Mucosa of rectum (tissue), 2 donors: Measurements from ENCODE around the gene GJB6.

Experiments used
- H3K27ac ChIP-seq, 2 donors: one replicate each; pipeline ENCODE4 v1.7.0; 2013; ENCODE audit warnings: inconsistent platforms in 2 of 2, low read depth in 2 of 2, low read length in 2 of 2
- H3K27me3 ChIP-seq, 2 donors: one replicate each; pipeline ENCODE4 v1.7.0; 2013; ENCODE audit warnings: low read length in 2 of 2; ENCODE audit not compliant: control insufficient read depth in 2 of 2, insufficient read depth in 2 of 2
- H3K36me3 ChIP-seq, 2 donors: one replicate each; pipeline ENCODE4 v1.7.0; 2013; ENCODE audit warnings: low read length in 2 of 2; ENCODE audit not compliant: control insufficient read depth in 2 of 2, insufficient read depth in 2 of 2
- H3K4me1 ChIP-seq, 2 donors: one replicate each; pipeline ENCODE4 v1.7.0; 2013; ENCODE audit warnings: low read length in 2 of 2, mild to moderate bottlenecking in 1 of 2; ENCODE audit not compliant: control insufficient read depth in 2 of 2, insufficient read depth in 2 of 2
- H3K4me3 ChIP-seq, 2 donors: one replicate each; pipeline ENCODE4 v1.7.0; 2013; ENCODE audit warnings: low read length in 2 of 2
- H3K9ac ChIP-seq, 2 donors: one replicate each; pipeline ENCODE4 v1.7.0; 2013; ENCODE audit warnings: low read length in 2 of 2, low read depth in 1 of 2, mild to moderate bottlenecking in 1 of 2
- H3K9me3 ChIP-seq, 2 donors: one replicate each; pipeline ENCODE4 v1.7.0; 2013; ENCODE audit warnings: low read length in 2 of 2; ENCODE audit not compliant: control insufficient read depth in 2 of 2
- donor health status: healthy.
- donor health status: Normal muscosa, but diverticular disease.

The GJB6 gene

DNA sequence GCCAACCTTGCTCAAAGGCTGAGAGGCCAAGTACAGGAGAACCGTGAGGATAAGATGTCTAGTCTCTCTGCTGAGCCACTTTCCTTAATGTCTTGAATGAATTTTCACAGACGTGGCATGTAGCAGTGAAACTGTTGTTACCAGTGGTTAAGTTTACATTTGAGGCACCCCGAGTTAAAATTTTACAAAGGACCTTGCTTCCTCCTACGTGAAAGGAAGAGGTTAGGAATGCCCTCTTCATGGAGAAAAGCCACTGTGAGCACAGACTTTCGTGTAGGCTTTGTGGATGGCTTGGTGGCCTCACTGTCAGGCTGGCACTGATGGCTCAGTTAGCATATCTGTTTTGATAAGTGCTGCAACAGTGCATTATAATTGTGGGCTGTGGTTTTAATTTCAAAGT, 42.0 kb downstream of the GJB6 start:
- H3K4me1 ChIP-seq = peaks cover 33% of the 10 kb centered on the region in 2 donors
- peaks cover 11 to 16% of the 10 kb centered on the region in 2 donors for H3K36me3 ChIP-seq
- peak overlapping the region in 1 of 2 donors; percentile 4 for H3K27ac ChIP-seq
- H3K4me3 ChIP-seq = peak overlapping the region in 1 of 2 donors; percentile 37
- no peaks in the 10 kb centered on the region for H3K9me3 ChIP-seq
- H3K27me3 ChIP-seq = peaks cover 15 to 22% of the 10 kb centered on the region in 2 donors
- H3K9ac ChIP-seq = no peak overlapping the region

DNA sequence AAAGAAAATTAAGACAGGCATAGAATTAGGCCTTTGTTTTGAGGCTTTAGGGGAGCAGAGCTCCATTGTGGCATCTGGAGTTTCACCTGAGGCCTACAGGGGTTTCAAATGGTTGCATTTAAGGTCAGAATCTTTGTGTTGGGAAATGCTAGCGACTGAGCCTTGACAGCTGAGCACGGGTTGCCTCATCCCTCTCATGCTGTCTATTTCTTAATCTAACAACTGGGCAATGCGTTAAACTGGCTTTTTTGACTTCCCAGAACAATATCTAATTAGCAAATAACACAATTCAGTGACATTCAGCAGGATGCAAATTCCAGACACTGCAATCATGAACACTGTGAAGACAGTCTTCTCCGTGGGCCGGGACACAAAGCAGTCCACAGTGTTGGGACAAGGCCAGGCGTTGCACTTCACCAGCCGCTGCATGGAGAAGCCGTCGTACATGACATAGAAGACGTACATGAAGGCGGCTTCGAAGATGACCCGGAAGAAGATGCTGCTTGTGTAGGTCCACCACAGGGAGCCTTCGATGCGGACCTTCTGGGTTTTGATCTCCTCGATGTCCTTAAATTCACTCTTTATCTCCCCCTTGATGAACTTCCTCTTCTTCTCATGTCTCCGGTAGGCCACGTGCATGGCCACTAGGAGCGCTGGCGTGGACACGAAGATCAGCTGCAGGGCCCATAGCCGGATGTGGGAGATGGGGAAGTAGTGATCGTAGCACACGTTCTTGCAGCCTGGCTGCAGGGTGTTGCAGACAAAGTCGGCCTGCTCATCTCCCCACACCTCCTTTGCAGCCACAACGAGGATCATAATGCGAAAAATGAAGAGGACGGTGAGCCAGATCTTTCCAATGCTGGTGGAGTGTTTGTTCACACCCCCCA, 43.2 kb downstream of the GJB6 start:
- Histone ChIP-seq H3K27me3 (peaks cover 9 to 15% of the 10 kb centered on the region in 2 donors), H3K36me3 (peaks cover 11 to 16% of the 10 kb centered on the region in 2 donors)

DNA sequence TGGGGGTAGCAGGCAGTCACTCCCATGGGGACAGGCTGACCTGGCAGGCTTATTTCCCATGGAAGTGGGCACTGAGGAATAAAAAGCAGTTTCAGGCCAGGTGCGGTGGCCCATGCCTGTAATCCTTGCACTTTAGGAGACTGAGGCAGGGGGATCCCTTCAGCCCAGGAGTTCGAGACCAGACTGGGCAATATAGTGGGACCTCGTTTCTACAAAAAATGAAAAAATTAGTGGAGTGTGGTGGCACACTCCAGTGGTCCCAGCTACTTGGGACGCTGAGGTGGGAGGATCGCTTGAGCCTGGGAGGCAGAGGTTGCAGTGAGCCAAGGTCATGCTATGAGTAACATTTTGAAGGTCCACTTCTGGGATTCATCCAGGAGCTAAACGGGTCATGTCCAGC, 45.3 kb downstream of the GJB6 start:
- Histone ChIP-seq H3K9me3 (no peaks in the 10 kb centered on the region), H3K27me3 (peaks cover 2 to 9% of the 10 kb centered on the region in 2 donors), H3K4me1 (peaks cover 17 to 26% of the 10 kb centered on the region in 2 donors), H3K4me3 (no peak overlapping the region), H3K36me3 (peaks cover 11 to 16% of the 10 kb centered on the region in 2 donors), H3K27ac (no peak overlapping the region), H3K9ac (no peak overlapping the region)

More for the DNA sequence above, 43.2 kb downstream of the GJB6 start:
- no peak overlapping the region for H3K4me3 ChIP-seq
- peaks cover 30 to 33% of the 10 kb centered on the region in 2 donors for H3K4me1 ChIP-seq
- H3K27ac ChIP-seq = no peak overlapping the region
- no peak overlapping the region for H3K9ac ChIP-seq
- no peaks in the 10 kb centered on the region for H3K9me3 ChIP-seq

DNA sequence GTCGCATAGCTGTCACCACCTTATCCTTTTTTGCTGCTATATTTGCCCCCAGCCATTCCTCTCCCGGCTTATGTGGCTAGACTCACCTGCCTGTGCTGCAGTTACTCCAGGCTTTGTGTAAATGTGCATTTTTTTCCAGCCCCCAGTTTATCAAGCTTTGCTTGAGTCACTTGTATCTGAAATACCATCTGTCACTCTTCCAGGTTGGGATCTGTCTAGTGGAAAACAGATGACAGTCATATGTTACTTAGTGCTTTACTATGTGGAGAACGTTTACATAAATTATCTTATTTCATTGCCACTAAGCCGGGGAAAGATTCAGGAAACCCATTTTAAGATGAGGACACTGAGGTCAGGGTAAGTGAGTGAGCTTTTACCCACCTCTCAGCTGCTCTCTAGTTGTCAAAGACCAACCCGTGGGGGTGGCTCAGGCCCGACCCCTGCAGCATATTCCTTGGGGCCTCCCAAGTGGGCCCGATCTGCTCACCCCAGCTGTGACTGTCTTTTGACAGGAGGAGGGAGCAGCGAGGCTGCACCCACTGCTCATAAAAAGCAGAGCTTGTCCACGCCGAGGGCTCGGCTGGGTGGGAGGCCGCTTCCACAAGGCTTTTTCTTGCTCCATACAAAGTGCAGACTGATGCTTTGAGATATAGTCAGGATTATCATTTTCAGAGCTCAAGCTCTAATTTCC, 46.6 kb downstream of the GJB6 start:
- peaks cover 11 to 16% of the 10 kb centered on the region in 2 donors for H3K4me1 ChIP-seq
- no peak overlapping the region for H3K27ac ChIP-seq
- H3K9me3 ChIP-seq = no peaks in the 10 kb centered on the region
- no peak overlapping the region for H3K9ac ChIP-seq
- H3K36me3 ChIP-seq = peaks cover 11 to 16% of the 10 kb centered on the region in 2 donors
- H3K4me3 ChIP-seq = no peak overlapping the region
- H3K27me3 ChIP-seq = peaks cover 0 to 6% of the 10 kb centered on the region in 2 donors

DNA sequence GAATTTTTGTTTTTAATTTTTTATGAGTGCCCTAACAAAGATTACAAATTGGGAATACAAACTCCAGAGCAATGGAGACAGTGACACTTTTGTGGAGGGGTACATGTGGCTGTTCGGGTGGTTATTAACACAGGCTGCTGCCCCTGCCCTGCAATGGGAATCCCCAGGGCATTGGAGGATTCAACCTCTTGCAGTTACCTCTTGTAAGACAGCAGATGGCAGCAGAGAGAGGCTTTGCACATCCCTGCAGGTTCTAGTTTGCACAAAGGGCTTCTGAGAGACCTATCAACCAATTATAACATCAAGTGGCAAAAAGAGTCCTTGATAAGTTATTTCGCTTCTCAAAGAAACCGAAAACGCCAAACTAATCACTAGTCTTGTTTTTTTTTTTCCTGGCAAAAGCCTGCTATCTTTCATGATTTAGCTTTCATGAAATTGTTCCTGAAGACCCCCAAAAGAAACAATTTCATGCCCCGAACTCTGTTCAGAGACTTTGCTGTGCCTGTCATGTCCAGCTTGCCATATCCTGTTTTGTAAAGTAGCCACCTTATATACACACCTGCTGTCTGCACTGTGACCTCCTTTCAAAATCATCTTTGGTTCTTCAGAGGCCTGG, 49.8 kb downstream of the GJB6 start:
- Histone ChIP-seq H3K4me1 (no peaks in the 10 kb centered on the region), H3K9me3 (no peaks in the 10 kb centered on the region), H3K36me3 (no peaks in the 10 kb centered on the region), H3K9ac (no peak overlapping the region), H3K27me3 (peaks cover 6% of the 10 kb centered on the region in 2 donors), H3K4me3 (no peak overlapping the region), H3K27ac (no peak overlapping the region)

DNA sequence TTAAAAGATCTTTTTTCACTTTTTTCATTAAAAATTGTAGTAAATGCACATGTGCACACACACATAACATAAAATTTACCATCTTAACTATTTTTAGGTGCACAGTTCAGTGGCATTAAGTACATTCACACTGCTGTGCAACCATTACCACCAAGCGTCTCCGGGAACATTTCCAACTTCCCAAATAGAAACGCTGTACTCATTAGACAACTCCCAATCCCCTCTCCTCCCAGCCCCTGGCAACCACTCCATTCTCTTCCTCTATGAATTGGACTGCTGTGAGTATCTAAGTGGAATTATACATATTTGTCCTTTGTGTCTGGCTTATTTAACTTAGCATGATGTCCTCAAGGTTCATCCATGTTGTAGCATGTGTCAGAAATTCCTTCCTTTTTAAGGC, 50.9 kb downstream of the GJB6 start:
- H3K4me1 ChIP-seq = no peaks in the 10 kb centered on the region
- no peak overlapping the region for H3K4me3 ChIP-seq
- H3K9me3 ChIP-seq = no peaks in the 10 kb centered on the region
- no peak overlapping the region for H3K27ac ChIP-seq
- no peaks in the 10 kb centered on the region for H3K36me3 ChIP-seq
- no peak overlapping the region for H3K9ac ChIP-seq
- H3K27me3 ChIP-seq = peaks cover 6% of the 10 kb centered on the region in 2 donors

- no peaks in the 10 kb centered on the region for H3K36me3 ChIP-seq
- H3K27me3 ChIP-seq = peaks cover 3 to 6% of the 10 kb centered on the region in 2 donors
Measured at GRCh38 chr13:20178156-20178555, 54.0 kb downstream of the GJB6 start.

GRCh38 chr13:20177049-20177831, 54.9 kb downstream of the GJB6 start:
- H3K27ac ChIP-seq = no peak overlapping the region
- peaks cover 3 to 6% of the 10 kb centered on the region in 2 donors for H3K27me3 ChIP-seq
- H3K4me3 ChIP-seq = no peak overlapping the region
- H3K36me3 ChIP-seq = no peaks in the 10 kb centered on the region
- H3K4me1 ChIP-seq = no peaks in the 10 kb centered on the region
- no peak overlapping the region for H3K9ac ChIP-seq
- no peaks in the 10 kb centered on the region for H3K9me3 ChIP-seq

More at GRCh38 chr13:20178156-20178555, 54.0 kb downstream of the GJB6 start:
- Histone ChIP-seq H3K9ac (no peak overlapping the region), H3K4me1 (no peaks in the 10 kb centered on the region), H3K4me3 (no peak overlapping the region), H3K27ac (no peak overlapping the region), H3K9me3 (no peaks in the 10 kb centered on the region)

DNA sequence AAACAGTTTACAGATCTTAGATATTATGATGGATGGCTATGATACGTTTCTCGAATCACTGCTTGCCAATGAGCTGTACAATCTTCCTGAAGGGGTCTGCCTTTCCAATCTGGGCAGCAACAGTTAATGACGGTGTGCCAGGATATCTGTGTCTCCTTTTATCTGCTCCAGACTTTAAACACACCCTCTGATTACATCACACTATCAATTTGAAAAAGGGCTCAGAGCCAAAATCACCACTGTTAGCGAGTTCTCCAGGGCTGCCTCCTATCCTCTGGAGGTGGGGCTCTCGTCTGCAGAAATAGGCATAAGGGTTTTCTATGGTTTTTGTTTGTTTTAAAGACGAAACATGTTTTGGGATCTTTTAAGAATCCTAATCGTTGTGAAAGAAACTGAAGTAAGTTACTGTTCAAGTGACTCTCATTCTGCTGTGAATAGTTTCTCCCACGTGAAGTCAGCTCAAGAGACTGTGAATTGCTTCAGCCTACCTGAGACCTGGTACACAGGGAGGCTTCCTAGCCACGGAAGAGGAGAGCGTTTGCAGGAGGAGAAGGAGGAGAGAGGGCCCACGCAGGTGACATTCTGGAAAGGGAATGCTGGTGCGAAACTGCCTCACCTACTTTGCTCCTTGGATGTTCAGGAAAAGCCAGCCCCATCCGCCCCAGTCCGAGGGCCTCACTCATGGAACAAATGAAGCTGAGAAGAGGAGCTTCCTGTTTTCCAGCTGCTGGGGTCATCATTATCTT, 56.0 kb downstream of the GJB6 start:
- Histone ChIP-seq H3K9me3 (no peaks in the 10 kb centered on the region), H3K4me3 (no peak overlapping the region), H3K36me3 (no peaks in the 10 kb centered on the region), H3K27me3 (peaks cover 3 to 6% of the 10 kb centered on the region in 2 donors), H3K9ac (no peak overlapping the region), H3K4me1 (no peaks in the 10 kb centered on the region), H3K27ac (no peak overlapping the region)
